Mucosa of rectum (tissue), 2 donors: ENCODE measurements around the gene CMTM5.

Experiments
- H3K27ac ChIP-seq, 2 donors: one replicate each; pipeline ENCODE4 v1.7.0; 2013; ENCODE audit warnings: inconsistent platforms in 2 of 2, low read depth in 2 of 2, low read length in 2 of 2
- H3K27me3 ChIP-seq, 2 donors: one replicate each; pipeline ENCODE4 v1.7.0; 2013; ENCODE audit warnings: low read length in 2 of 2; ENCODE audit not compliant: control insufficient read depth in 2 of 2, insufficient read depth in 2 of 2
- H3K36me3 ChIP-seq, 2 donors: one replicate each; pipeline ENCODE4 v1.7.0; 2013; ENCODE audit warnings: low read length in 2 of 2; ENCODE audit not compliant: control insufficient read depth in 2 of 2, insufficient read depth in 2 of 2
- H3K4me1 ChIP-seq, 2 donors: one replicate each; pipeline ENCODE4 v1.7.0; 2013; ENCODE audit warnings: low read length in 2 of 2, mild to moderate bottlenecking in 1 of 2; ENCODE audit not compliant: control insufficient read depth in 2 of 2, insufficient read depth in 2 of 2
- H3K4me3 ChIP-seq, 2 donors: one replicate each; pipeline ENCODE4 v1.7.0; 2013; ENCODE audit warnings: low read length in 2 of 2
- H3K9ac ChIP-seq, 2 donors: one replicate each; pipeline ENCODE4 v1.7.0; 2013; ENCODE audit warnings: low read length in 2 of 2, low read depth in 1 of 2, mild to moderate bottlenecking in 1 of 2
- H3K9me3 ChIP-seq, 2 donors: one replicate each; pipeline ENCODE4 v1.7.0; 2013; ENCODE audit warnings: low read length in 2 of 2; ENCODE audit not compliant: control insufficient read depth in 2 of 2
- donor health status: healthy.
- donor health status: Normal muscosa, but diverticular disease.

Gene CMTM5

GRCh38 chr14:23376482-23377197, at the start of gene CMTM5:
CMTM5 (plus strand) TSS chr14:23377046; CDS start chr14:23377252, 206 bp downstream.
- no peak within 1 kb of the TSS for H3K9ac ChIP-seq
- H3K27ac ChIP-seq, result no peak within 1 kb of the TSS
- no peak within 1 kb of the TSS for H3K4me3 ChIP-seq
- no peaks in the 10 kb centered on the region for H3K36me3 ChIP-seq
- peaks cover 0 to 3% of the 10 kb centered on the region in 2 donors for H3K27me3 ChIP-seq
- H3K9me3 ChIP-seq, result no peaks in the 10 kb centered on the region
- peaks cover 0 to 4% of the 10 kb centered on the region in 2 donors for H3K4me1 ChIP-seq

GRCh38 chr14:23327947-23328744, 48.7 kb upstream of the CMTM5 start:
- Histone ChIP-seq H3K9me3 (no peaks in the 10 kb centered on the region), H3K4me1 (no peaks in the 10 kb centered on the region), H3K27me3 (no peaks in the 10 kb centered on the region), H3K4me3 (no peak overlapping the region), H3K9ac (no peak overlapping the region), H3K27ac (no peak overlapping the region), H3K36me3 (peaks cover 16 to 20% of the 10 kb centered on the region in 2 donors)

GRCh38 chr14:23335623-23336022, 41.2 kb upstream of the CMTM5 start:
- Histone ChIP-seq H3K9ac (no peak overlapping the region), H3K9me3 (no peaks in the 10 kb centered on the region), H3K27ac (no peak overlapping the region)

GRCh38 chr14:23339506-23340268, 37.2 kb upstream of the CMTM5 start:
- Histone ChIP-seq H3K27me3 (no peaks in the 10 kb centered on the region), H3K9ac (no peak overlapping the region), H3K36me3 (no peaks in the 10 kb centered on the region), H3K4me3 (no peak overlapping the region), H3K9me3 (no peaks in the 10 kb centered on the region), H3K4me1 (no peaks in the 10 kb centered on the region), H3K27ac (no peak overlapping the region)

More at GRCh38 chr14:23335623-23336022, 41.2 kb upstream of the CMTM5 start:
- H3K4me1 ChIP-seq, result no peaks in the 10 kb centered on the region
- no peak overlapping the region for H3K4me3 ChIP-seq
- no peaks in the 10 kb centered on the region for H3K36me3 ChIP-seq
- no peaks in the 10 kb centered on the region for H3K27me3 ChIP-seq

DNA sequence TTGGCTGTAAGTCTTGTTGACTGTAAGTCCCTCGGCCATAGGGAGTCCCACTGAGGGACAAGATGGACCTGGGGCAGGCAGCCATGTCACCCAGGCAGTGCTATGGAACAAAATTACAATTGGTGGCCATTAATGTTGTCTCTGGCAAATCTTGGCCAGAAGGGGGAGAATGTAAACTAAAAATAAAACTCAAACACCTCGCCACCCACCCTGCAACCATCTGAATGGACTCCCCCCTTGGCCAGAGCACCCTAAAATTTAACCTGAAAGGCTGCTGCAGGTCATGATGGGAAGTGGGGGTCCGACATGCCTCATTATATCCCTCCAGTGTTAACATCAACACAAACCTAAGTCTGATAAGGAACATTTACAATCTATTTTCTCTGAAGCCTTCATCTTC, 32.4 kb upstream of the CMTM5 start:
- Histone ChIP-seq H3K36me3 (no peaks in the 10 kb centered on the region), H3K4me1 (no peaks in the 10 kb centered on the region), H3K9me3 (no peaks in the 10 kb centered on the region), H3K9ac (no peak overlapping the region), H3K27ac (no peak overlapping the region), H3K4me3 (no peak overlapping the region), H3K27me3 (no peaks in the 10 kb centered on the region)

- Histone ChIP-seq H3K9ac (no peak overlapping the region), H3K36me3 (no peaks in the 10 kb centered on the region), H3K27me3 (peaks cover 2 to 9% of the 10 kb centered on the region in 2 donors), H3K9me3 (no peaks in the 10 kb centered on the region), H3K4me1 (no peaks in the 10 kb centered on the region), H3K4me3 (no peak overlapping the region), H3K27ac (no peak overlapping the region)
Observed at GRCh38 chr14:23345987-23346692, 30.7 kb upstream of the CMTM5 start.

DNA sequence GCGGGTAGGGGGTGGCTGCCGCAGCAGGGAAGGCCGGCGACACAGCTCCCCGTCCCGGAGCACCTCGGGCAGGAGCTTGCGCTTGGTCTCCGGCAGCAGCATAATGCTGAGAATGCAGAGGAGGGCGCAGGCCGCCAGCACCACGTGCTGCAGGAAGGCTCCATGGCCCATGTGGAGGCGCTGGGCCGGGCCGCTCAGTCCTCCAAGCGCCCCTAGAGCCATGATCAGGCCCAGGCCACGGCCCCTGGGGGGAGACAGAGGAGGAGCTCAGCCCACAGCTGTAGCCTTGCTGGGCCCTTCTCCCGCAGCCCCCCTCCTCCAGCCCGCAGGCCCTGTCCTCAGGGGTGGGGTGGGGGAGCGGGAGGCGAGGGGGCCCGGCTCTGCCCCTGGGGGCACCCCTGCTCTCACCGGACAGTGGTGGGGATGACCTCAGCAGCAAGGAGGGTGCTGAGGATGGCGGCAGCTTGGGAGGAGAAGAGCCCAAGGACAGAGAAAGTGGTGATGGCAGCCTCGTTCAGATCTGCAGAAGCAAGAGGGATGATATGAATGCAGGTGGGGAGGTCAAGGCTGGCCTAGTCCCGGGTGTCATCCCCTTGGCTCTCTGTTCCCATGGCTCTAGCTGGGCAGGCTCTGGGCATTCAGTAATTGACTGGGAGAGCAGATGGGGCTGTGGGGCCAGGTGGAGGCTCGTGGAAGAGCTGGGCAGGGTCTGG, 30.0 kb upstream of the CMTM5 start:
- Histone ChIP-seq H3K36me3 (no peaks in the 10 kb centered on the region), H3K4me1 (peaks cover 0 to under 1% of the 10 kb centered on the region in 2 donors), H3K9ac (no peak overlapping the region), H3K27ac (no peak overlapping the region), H3K27me3 (peaks cover 8 to 16% of the 10 kb centered on the region in 2 donors), H3K9me3 (no peaks in the 10 kb centered on the region), H3K4me3 (no peak overlapping the region)

DNA sequence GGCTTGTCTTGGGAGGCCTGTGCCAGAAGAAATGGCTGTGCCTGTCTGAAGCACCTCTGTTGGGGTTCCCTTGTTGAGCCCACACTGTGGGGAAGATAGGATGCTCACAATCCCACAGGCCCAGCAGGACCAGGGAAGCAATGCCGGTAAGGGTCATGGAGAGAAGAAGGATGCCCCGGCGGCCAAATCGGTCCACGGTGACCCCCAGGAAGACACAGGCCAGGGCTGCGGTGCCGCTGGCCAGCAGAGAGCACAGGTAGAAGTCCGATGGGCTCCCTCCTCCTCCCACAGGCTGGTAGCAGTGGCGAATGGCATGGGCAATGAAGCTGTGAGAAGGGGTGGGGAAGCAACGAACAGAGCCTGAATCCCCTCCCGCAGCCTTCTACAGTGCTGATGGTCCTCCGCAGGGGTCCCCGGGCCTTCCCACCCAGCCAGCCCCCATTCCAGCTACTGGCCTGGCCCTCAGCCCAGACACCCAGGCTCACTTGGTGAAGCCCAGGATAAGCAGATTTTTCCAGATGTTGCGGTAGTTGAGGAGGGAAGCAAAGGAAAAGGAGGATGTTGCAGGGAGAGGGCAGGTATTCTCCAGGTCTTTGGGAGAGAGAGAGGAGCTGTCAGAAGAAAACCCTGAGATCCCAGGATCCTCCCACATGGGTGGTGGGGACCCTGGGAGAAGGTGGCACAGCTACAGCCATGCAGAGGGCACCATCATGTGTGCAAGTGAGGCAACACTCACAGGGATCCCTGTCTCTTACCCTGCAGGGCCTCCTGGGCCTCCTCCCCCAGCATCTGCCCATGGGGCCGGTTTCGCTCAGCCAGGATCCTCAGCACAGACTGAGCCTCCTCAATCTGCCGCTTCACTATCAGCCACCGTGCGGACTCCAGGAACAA, 29.2 kb upstream of the CMTM5 start:
- Histone ChIP-seq H3K27ac (no peak overlapping the region), H3K27me3 (peaks cover 8 to 22% of the 10 kb centered on the region in 2 donors), H3K9ac (no peak overlapping the region), H3K36me3 (no peaks in the 10 kb centered on the region), H3K9me3 (no peaks in the 10 kb centered on the region), H3K4me1 (peaks cover 0 to 3% of the 10 kb centered on the region in 2 donors), H3K4me3 (no peak overlapping the region)
